Measurements from ENCODE around the gene E2F8.

The E2F8 gene

DNA sequence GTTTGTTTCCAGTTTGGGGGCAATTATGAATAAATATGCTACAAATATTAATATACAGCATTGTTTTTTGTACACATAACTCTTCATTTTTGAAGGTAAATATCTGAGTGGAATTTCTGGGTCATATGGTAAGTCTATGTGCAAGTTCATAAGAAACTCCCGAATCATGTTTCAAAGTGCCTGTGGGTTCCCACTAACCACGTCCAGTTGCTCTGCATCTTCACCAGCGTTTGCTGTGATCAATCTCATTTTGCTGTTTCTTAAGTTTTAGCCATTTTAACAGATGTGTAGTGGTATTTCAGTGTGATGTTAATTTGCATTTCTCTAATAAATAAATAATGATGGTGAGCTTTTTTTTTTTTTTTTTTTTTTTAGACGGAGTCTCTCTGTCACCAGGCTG, 24.7 kb downstream of the E2F8 start:
- no peak overlapping the region for H3K27ac Mint-ChIP-seq
- TF ChIP-seq, protein P1, sequence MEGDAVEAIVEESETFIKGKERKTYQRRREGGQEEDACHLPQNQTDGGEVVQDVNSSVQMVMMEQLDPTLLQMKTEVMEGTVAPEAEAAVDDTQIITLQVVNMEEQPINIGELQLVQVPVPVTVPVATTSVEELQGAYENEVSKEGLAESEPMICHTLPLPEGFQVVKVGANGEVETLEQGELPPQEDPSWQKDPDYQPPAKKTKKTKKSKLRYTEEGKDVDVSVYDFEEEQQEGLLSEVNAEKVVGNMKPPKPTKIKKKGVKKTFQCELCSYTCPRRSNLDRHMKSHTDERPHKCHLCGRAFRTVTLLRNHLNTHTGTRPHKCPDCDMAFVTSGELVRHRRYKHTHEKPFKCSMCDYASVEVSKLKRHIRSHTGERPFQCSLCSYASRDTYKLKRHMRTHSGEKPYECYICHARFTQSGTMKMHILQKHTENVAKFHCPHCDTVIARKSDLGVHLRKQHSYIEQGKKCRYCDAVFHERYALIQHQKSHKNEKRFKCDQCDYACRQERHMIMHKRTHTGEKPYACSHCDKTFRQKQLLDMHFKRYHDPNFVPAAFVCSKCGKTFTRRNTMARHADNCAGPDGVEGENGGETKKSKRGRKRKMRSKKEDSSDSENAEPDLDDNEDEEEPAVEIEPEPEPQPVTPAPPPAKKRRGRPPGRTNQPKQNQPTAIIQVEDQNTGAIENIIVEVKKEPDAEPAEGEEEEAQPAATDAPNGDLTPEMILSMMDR (IDR thresholded peaks at IDR 0.05): no peak
- H3K4me1 Mint-ChIP-seq: peaks cover 5% of the 10 kb centered on the region
- DNase-seq: no peak
- no peak overlapping the region for H3K4me3 Mint-ChIP-seq
- H3K9me3 Mint-ChIP-seq: no peaks in the 10 kb centered on the region
- peaks cover 5% of the 10 kb centered on the region for H3K27me3 Mint-ChIP-seq (ENCODE audit: low read depth, poor library complexity)
- H3K36me3 Mint-ChIP-seq (ENCODE audit: low read depth): no peaks in the 10 kb centered on the region

DNA sequence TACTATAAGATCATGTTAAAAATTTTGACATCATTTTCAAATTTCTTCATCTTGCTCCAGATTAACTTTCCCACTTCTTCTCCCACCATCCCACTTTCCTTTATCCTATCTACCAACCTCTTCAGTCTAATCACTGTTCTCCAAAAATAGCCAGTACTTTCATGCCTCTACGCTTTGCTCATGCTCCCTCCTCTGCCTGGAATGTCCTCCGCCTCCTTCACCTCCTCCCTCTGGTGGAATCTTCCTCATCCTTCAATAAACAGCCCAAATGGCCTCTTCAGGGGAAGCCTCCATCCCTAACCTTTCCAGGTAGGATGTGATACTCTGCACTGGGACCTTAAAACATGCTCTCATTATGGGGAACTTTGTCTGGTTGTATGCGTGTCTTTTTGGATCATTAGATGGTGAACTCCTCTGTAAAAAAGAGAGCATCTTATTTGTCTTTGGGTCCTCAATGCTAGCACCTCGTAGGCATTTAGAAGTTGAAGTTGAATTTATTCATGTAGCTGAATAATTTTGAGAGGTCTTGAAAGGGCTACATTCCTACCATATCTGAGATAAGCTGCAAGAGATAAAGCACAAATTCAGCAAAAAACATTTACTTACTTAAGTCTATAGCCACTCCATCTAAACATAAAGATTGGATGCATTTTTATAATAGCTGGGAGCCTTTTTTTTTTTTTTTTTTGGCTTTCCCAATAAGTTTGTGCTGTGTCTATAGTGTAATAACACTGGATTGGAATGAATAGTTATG, 31.0 kb downstream of the E2F8 start:
- Mint-ChIP-seq H3K4me3 (peak overlapping the region; percentile 20), H3K4me1 (peaks cover 34% of the 10 kb centered on the region)

DNA sequence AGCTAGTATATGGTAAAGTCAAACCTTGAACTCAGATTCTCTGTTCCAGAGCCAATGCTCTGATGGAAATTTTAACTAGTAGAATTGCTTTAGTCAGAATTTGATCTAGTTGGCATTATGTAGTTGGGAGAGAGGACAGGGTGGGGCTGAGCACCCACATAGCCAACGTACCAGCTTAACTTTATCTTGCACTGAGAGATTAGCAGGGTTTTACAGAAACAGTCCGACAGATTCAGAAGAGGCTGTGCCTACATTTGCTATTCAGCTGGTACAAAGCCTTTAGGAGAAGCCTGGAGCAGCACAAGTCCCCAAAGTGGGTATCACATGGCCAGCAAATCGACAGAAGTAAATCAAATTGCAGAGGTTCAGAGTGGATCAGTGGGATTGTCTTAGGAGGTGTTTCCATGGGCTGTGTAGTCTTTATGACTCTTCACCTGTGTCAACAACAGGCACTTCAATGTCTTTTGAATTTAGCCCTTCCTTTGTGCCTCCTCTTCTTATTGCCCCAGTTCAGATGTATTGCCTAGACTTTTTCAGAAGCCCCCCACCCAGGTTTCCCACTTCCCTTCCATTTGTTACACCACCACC, 31.7 kb downstream of the E2F8 start:
- DNase-seq: no peak
- H3K4me3 Mint-ChIP-seq: no peak overlapping the region
- no peak overlapping the region for H3K27ac Mint-ChIP-seq

More for the DNA sequence above, 31.0 kb downstream of the E2F8 start:
- Mint-ChIP-seq H3K9me3 (no peaks in the 10 kb centered on the region), H3K27ac (no peak overlapping the region), H3K27me3 (ENCODE audit: low read depth, poor library complexity) (no peaks in the 10 kb centered on the region), H3K36me3 (ENCODE audit: low read depth) (no peaks in the 10 kb centered on the region)
- TF ChIP-seq, protein P1 (IDR thresholded peaks at IDR 0.05): no peak
- DNase-seq: no peak

DNA sequence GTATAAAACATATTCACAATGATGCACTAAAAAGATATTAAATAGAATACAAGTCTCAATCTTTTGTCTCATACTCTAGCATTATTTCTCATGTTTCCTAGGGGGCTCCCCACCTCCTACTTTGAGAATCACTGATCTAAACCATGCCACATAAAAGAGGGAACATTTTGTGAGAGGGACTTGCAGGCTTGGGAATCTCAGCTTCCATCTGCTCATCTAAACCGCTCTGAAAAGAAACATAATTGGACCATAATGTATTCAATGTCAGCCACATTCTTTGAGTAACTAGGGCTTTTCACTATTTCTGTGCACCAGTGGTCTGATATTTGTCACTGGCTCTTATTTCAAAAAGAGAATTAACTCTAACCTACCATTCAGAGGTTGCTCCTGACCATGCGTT, 32.6 kb downstream of the E2F8 start:
- DNase-seq: no peak
- Mint-ChIP-seq H3K27me3 (ENCODE audit: low read depth, poor library complexity) (no peaks in the 10 kb centered on the region), H3K36me3 (ENCODE audit: low read depth) (no peaks in the 10 kb centered on the region), H3K4me3 (no peak overlapping the region), H3K9me3 (peaks cover 4% of the 10 kb centered on the region), H3K4me1 (peaks cover 34% of the 10 kb centered on the region), H3K27ac (no peak overlapping the region)
- TF ChIP-seq, protein P1 (IDR thresholded peaks at IDR 0.05): no peak

More for the DNA sequence above, 31.7 kb downstream of the E2F8 start:
- Mint-ChIP-seq H3K27me3 (ENCODE audit: low read depth, poor library complexity) (no peaks in the 10 kb centered on the region), H3K36me3 (ENCODE audit: low read depth) (no peaks in the 10 kb centered on the region), H3K9me3 (no peaks in the 10 kb centered on the region), H3K4me1 (peaks cover 34% of the 10 kb centered on the region)
- TF ChIP-seq, protein P1 (IDR thresholded peaks at IDR 0.05): no peak

DNA sequence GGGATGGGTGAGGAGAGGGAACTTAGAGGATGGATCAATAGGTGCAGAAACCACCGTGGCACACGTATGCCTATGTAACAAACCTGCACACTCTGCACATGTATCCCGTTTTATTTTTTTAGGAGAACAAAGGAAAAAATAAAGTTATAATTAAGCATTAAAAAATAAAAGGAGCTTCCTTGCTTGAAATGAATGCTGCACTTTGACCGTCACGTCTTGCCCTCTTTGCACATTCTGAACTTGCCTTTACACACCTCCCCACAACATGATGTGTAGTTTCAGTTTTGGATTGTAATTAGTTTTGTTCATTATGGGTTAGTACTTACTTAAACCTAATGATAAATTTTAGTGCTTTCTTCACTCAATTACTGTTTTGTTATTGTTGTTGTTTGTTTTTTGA, 35.9 kb downstream of the E2F8 start:
- Mint-ChIP-seq H3K27ac (no peak overlapping the region), H3K27me3 (ENCODE audit: low read depth, poor library complexity) (no peaks in the 10 kb centered on the region), H3K4me1 (peaks cover 49% of the 10 kb centered on the region), H3K4me3 (no peak overlapping the region), H3K36me3 (ENCODE audit: low read depth) (no peaks in the 10 kb centered on the region), H3K9me3 (peaks cover 12% of the 10 kb centered on the region)
- no peak for DNase-seq
- TF ChIP-seq, protein P1 (IDR thresholded peaks at IDR 0.05): no peak

Measured in nephron progenitor cell (in vitro differentiated cells).